IPS-20b (cell line): ENCODE results near the gene IQUB.
"Not testable (repeated sequence)": the region's sequence is repeated elsewhere in the genome, so short reads cannot be mapped to it uniquely, and the experiment has no call there.

Experiments
- H3K27ac ChIP-seq: one replicate; pipeline ENCODE4 v1.5.1; 2013; ENCODE audit warnings: low read length
- H3K27me3 ChIP-seq: 2 replicates; pipeline ENCODE4 v1.6.1; 2013; ENCODE audit warnings: mild to moderate bottlenecking, low read length, inconsistent platforms; ENCODE audit not compliant: insufficient read depth
- H3K36me3 ChIP-seq: 2 replicates; pipeline ENCODE4 v1.6.1; 2013; ENCODE audit warnings: low read depth, mild to moderate bottlenecking, inconsistent platforms, low read length, moderate library complexity; ENCODE audit not compliant: insufficient read depth
- H3K4me1 ChIP-seq: 2 replicates; pipeline ENCODE4 v1.6.1; 2013; ENCODE audit warnings: mild to moderate bottlenecking, control low read depth, inconsistent platforms, low read length, moderate library complexity; ENCODE audit not compliant: insufficient read depth
- H3K4me3 ChIP-seq: 2 replicates; pipeline ENCODE4 v1.5.1; 2013; ENCODE audit warnings: mild to moderate bottlenecking, low read length, inconsistent platforms
- H3K9ac ChIP-seq: 2 replicates; pipeline ENCODE4 v1.6.1; 2013; ENCODE audit warnings: low read depth, mild to moderate bottlenecking, inconsistent platforms, low read length, moderate library complexity
- H3K9me3 ChIP-seq: 2 replicates; pipeline ENCODE4 v1.6.1; 2013; ENCODE audit warnings: mild to moderate bottlenecking, low read depth, low read length, inconsistent platforms; ENCODE audit not compliant: insufficient read depth

IQUB gene

GRCh38 chr7:123484199-123484598, 50.2 kb downstream of the IQUB start:
- no peak overlapping the region for H3K9ac ChIP-seq
- no peak overlapping the region for H3K4me3 ChIP-seq
- H3K36me3 ChIP-seq, result no peaks in the 10 kb centered on the region
- no peaks in the 10 kb centered on the region for H3K4me1 ChIP-seq
- H3K9me3 ChIP-seq, result no peaks in the 10 kb centered on the region
- no peaks in the 10 kb centered on the region for H3K27me3 ChIP-seq
- no peak overlapping the region for H3K27ac ChIP-seq

DNA sequence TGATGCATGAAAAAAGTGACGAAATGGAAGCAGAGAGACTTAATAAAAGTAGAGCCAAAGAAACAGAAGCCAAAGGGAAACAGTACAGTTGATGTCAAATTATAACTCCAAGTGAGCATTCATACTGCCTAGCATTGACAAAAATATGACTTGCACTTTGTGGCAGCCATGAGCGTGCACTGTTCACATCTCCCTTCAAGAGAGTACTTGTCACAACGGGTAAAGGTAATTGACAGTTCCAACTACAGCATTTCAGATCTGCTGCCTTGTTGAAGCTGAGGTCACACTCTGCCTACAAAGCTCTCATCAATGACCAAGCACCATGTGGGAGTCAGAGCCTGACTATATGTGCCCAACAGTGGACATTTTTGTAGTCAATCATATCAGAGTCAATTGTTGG, 54.3 kb downstream of the IQUB start:
- no peak overlapping the region for H3K4me3 ChIP-seq
- H3K27ac ChIP-seq, result no peak overlapping the region
- no peaks in the 10 kb centered on the region for H3K4me1 ChIP-seq
- H3K27me3 ChIP-seq, result no peaks in the 10 kb centered on the region
- H3K9me3 ChIP-seq, result no peaks in the 10 kb centered on the region
- no peak overlapping the region for H3K9ac ChIP-seq
- no peaks in the 10 kb centered on the region for H3K36me3 ChIP-seq

DNA sequence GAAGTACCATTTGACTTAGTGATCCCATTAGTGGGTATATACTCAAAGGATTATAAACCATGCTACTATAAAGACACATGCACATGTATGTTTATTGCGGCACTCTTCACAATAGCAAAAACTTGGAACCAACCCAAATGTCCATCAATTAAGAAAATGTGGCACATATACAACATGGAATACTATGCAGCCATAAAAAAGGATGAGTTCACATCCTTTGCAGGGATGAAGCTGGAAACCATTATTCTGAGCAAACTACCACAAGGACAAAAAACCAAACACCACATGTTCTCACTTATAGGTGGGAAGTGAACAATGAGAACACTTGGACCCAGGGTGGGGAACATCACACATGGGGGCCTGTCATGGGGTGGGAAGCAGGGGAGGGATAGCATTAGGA, 56.3 kb downstream of the IQUB start:
- H3K9me3 ChIP-seq, H3K4me1 ChIP-seq, H3K27me3 ChIP-seq, H3K4me3 ChIP-seq, H3K27ac ChIP-seq, H3K36me3 ChIP-seq, H3K9ac ChIP-seq: not testable (repeated sequence)

DNA sequence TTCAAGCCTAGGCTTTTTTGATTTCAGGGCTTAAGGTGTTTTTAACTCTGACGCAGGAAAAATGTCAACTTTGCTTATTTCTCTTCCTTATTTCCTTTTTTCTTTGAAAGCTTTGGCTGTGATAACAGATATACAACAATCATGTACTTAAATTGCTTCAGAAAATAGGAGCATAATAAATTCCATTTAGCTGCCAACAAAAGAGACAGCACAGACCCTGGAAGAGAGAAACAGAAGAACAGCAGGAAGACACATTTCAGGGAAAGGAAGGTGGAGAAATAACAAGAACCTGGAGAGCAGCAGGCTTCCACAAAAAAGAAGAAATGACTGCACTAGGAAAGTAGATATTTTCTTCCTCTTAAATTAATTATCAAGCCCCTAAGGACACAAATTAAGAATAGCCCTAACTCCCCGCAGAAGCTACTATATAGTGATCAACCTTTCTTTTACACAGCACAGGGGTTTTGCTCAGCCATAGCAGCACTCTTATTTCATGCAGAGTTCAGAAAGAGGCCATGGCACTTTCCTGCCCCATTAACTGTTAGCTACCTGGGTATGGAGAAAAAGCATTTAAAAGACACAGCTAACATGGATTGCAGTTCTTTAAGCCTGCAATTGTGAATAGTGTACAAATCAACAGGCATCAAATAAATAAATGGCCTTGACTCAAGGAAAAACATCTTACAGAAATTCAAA, 61.5 kb downstream of the IQUB start:
- Histone ChIP-seq H3K4me1 (peaks cover 4% of the 10 kb centered on the region; the same call in 1 of the 2 replicates), H3K36me3 (no peaks in the 10 kb centered on the region), H3K27me3 (no peaks in the 10 kb centered on the region), H3K9ac (no peak overlapping the region), H3K27ac (no peak overlapping the region), H3K9me3 (no peaks in the 10 kb centered on the region), H3K4me3 (no peak overlapping the region)

- no peak overlapping the region for H3K9ac ChIP-seq
- no peaks in the 10 kb centered on the region for H3K9me3 ChIP-seq
- H3K4me1 ChIP-seq, result peaks cover 4% of the 10 kb centered on the region; the same call in 1 of the 2 replicates
- no peak overlapping the region for H3K27ac ChIP-seq
- H3K4me3 ChIP-seq, result no peak overlapping the region
- H3K36me3 ChIP-seq, result no peaks in the 10 kb centered on the region
- H3K27me3 ChIP-seq, result no peaks in the 10 kb centered on the region
Measured at GRCh38 chr7:123472327-123472726, 62.1 kb downstream of the IQUB start.

DNA sequence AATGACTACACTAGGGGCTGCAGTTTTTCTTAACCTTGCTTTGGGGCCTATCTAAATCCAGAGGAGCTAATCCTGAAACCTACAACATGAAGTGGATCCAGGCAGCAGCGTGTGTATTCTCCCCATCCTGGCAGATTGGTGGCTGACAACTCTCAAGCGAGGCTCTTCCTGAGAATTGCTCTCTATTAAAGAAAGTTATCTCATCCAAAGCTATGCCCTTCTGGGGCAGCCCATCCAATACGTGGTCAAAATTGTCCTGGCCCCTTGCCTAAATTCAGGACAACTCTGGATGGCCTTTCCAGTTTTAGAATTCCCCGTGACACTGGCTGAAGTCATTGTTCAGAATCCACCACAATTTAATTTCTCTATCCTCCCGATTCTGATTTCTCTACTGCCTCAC, 66.1 kb downstream of the IQUB start:
- Histone ChIP-seq H3K9ac (no peak overlapping the region), H3K27me3 (no peaks in the 10 kb centered on the region), H3K4me1 (peaks cover 4% of the 10 kb centered on the region; the same call in 1 of the 2 replicates), H3K36me3 (no peaks in the 10 kb centered on the region), H3K4me3 (no peak overlapping the region), H3K27ac (no peak overlapping the region), H3K9me3 (no peaks in the 10 kb centered on the region)

GRCh38 chr7:123463890-123464289, 70.5 kb downstream of the IQUB start:
- no peaks in the 10 kb centered on the region for H3K27me3 ChIP-seq
- no peak overlapping the region for H3K9ac ChIP-seq
- no peaks in the 10 kb centered on the region; the same call in 1 of the 2 replicates for H3K4me1 ChIP-seq
- H3K27ac ChIP-seq, result no peak overlapping the region
- H3K9me3 ChIP-seq, result no peaks in the 10 kb centered on the region
- H3K36me3 ChIP-seq, result no peaks in the 10 kb centered on the region
- H3K4me3 ChIP-seq, result no peak overlapping the region

DNA sequence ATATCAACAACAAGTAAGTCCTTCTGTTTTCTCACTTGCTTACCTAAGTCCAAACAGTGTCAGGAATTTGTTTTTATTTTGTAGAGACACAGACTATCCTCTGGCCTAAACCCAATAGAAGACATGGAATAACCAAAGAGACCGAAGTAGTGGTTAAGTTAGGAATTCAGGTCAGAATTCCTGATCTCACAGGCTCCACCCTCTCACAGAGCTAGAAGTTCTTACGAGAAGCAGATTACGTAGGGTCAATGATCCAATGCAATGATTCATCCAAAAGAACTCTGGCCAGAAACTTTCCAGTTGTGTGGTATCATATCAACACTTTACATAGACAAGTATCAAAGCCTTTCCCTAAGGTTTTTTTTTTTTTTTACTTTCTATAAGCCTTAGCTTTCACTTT, 73.8 kb downstream of the IQUB start:
- Histone ChIP-seq H3K4me1 (no peaks in the 10 kb centered on the region; the same call in 1 of the 2 replicates), H3K27me3 (no peaks in the 10 kb centered on the region), H3K36me3 (no peaks in the 10 kb centered on the region), H3K9me3 (no peaks in the 10 kb centered on the region), H3K27ac (no peak overlapping the region), H3K9ac (no peak overlapping the region), H3K4me3 (no peak overlapping the region)

DNA sequence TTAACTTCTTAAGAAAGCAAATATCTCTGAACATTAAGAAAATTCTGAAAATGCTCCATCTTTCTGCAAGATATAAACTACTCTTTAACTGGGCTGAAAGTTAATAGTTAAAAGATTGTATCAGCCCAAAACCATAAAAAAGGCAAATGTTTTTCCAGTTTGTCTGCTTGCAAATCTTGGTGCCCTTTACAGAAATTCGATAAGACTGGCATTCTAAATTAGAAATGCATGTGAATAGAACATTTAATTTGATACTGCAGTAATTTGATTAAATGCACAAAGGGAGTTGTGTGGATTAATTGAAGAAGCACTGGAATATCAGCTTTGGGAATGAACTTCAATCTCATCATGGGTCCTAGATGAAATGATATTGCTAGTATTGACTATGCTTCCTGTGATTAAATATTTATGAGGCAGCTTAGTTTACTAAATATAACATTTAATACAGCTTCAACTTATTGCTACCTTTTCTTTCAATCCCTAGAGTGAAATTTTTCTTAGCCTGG, 78.4 kb downstream of the IQUB start:
- no peak overlapping the region for H3K27ac ChIP-seq
- peaks cover 7% of the 10 kb centered on the region; the same call in 1 of the 2 replicates for H3K9me3 ChIP-seq
- no peak overlapping the region for H3K4me3 ChIP-seq
- H3K4me1 ChIP-seq, result no peaks in the 10 kb centered on the region
- H3K27me3 ChIP-seq, result no peaks in the 10 kb centered on the region
- H3K36me3 ChIP-seq, result no peaks in the 10 kb centered on the region
- no peak overlapping the region for H3K9ac ChIP-seq

- H3K9me3 ChIP-seq, result no peaks in the 10 kb centered on the region
- peaks cover 22% of the 10 kb centered on the region; the same call in 1 of the 2 replicates for H3K4me1 ChIP-seq
- no peaks in the 10 kb centered on the region for H3K27me3 ChIP-seq
- peak overlapping the region; percentile 52; the same call in 1 of the 2 replicates for H3K9ac ChIP-seq
- peak overlapping the region; percentile 35; the same call in 1 of the 2 replicates for H3K4me3 ChIP-seq
- no peaks in the 10 kb centered on the region for H3K36me3 ChIP-seq
- peak overlapping the region; percentile 38 for H3K27ac ChIP-seq
Measured at GRCh38 chr7:123440101-123440548, 94.3 kb downstream of the IQUB start.

GRCh38 chr7:123439191-123439590, 95.2 kb downstream of the IQUB start:
- Histone ChIP-seq H3K9me3 (no peaks in the 10 kb centered on the region), H3K36me3 (no peaks in the 10 kb centered on the region), H3K27me3 (no peaks in the 10 kb centered on the region), H3K4me1 (peaks cover 22% of the 10 kb centered on the region; the same call in 1 of the 2 replicates), H3K27ac (peak overlapping the region; percentile 35), H3K9ac (peak overlapping the region; percentile 52; the same call in 1 of the 2 replicates), H3K4me3 (no peak overlapping the region)

DNA sequence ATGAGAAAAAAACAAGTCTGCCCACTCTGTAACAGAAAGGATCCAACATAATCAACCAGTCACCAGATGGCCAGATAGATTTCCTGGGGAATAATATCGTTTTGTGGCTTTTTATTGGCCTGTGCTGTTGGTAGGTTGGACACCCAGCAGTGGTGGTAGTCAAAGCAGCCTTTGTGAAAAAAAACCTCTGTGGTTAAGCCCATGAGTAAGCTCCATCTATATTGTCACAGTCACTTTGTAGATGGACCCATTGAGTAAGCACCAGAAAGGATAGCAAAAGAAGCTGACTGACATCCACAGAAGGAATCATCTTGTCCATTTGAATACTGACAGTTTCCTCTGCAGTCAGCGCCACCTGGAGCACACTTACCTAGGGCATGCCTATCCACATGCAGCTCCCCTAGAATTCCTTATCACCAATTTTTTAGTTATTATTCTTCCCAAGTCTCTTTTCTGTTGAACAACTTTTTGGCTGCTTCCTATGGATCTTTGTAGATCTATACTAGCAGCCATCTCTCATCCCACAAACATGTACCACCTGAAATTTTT, 96.9 kb downstream of the IQUB start:
- no peaks in the 10 kb centered on the region for H3K27me3 ChIP-seq
- H3K4me1 ChIP-seq, result peaks cover 36% of the 10 kb centered on the region
- no peaks in the 10 kb centered on the region for H3K9me3 ChIP-seq
- H3K9ac ChIP-seq, result no peak overlapping the region
- H3K4me3 ChIP-seq, result no peak overlapping the region
- no peak overlapping the region for H3K27ac ChIP-seq
- no peaks in the 10 kb centered on the region for H3K36me3 ChIP-seq
